Esophagus muscularis mucosa (tissue), 4 donors: ENCODE results near the gene NGFR. TPM values are rescaled to one million over a fixed set of nuclear protein-coding genes. Genes with fewer than 3 reads are reported as not detected.
"Not testable (repeated sequence)": the region's sequence is repeated elsewhere in the genome, so short reads cannot be mapped to it uniquely, and the experiment has no call there.

ENCODE experiments used
- DNase-seq: peaks from one replicate; pipeline ENCODE4 v3.0.0-alpha.2; 2017; ENCODE audit errors: extremely low spot score
- H3K27ac ChIP-seq, 4 donors: fragments of 200-600 bp; sonication (generic); replicated peaks in 1 of 4; 1 replicate in 3 of 4; 2 replicates in 1 of 4; pipeline ENCODE4 v1.5.1; 2016 to 2019; ENCODE audit warnings: mild to moderate bottlenecking in 1 of 4
- H3K27me3 ChIP-seq, 4 donors: fragments of 200-600 bp; sonication (generic); one replicate each; pipeline versions ENCODE4 v1.5.1 to v1.6.0; 2016 to 2019
- H3K36me3 ChIP-seq, 4 donors: fragments of 200-600 bp; sonication (generic); one replicate each; pipeline ENCODE4 v1.5.1; 2016 to 2019
- H3K4me1 ChIP-seq, 4 donors: fragments of 200-600 bp; sonication (generic); one replicate each; pipeline ENCODE4 v1.5.1; 2016 to 2019
- H3K4me3 ChIP-seq, 4 donors: fragments of 200-600 bp; sonication (generic); 1 replicate in 2 of 4; 2 replicates in 2 of 4; pipeline ENCODE4 v1.5.1; 2016 to 2019; ENCODE audit warnings: mild to moderate bottlenecking in 4 of 4, moderate library complexity in 1 of 4
- H3K9me3 ChIP-seq, 4 donors: fragments of 200-600 bp; sonication (generic); 1 replicate in 3 of 4; 2 replicates in 1 of 4; pipeline ENCODE4 v1.5.1; 2016 to 2019
- EP300 ChIP-seq: sonication (generic); formaldehyde crosslinking; IDR thresholded peaks from one replicate; pipeline ENCODE4 v1.6.1; 2017; ENCODE audit warnings: antibody characterized with exemption
- POLR2A ChIP-seq: fragments of 450-650 bp; IDR thresholded peaks from one replicate; pipeline ENCODE4 v1.6.1; 2017; ENCODE audit warnings: antibody characterized with exemption, moderate library complexity, mild to moderate bottlenecking, low read depth
- POLR2AphosphoS5 ChIP-seq, 2 donors: sonication (generic); formaldehyde crosslinking; IDR thresholded peaks; one replicate each; pipeline ENCODE4 v1.6.1; 2017; ENCODE audit warnings: antibody characterized with exemption in 2 of 2
- WGBS: methylation state at CpG from one replicate; pipeline ENCODE4 v1.1.5; 2018; 5-methylcytosine and 5-hydroxymethylcytosine counted together
- intact Hi-C: fragments of 100-400 bp; cut with DNase I; formaldehyde crosslinking; loops from one replicate; pipeline ENCODE4 v1.15.1; 2023
- total RNA-seq, 4 donors: library from RNA; depleted of rRNA; stranded (reverse); fragments of >200 nt; gene quantifications; one replicate each; pipeline versions ENCODE4 v1.1.0 to v1.2.1, GENCODE V29; 2016
- TF ChIP-seq, protein P1 (sequence below), 3 experiments: fragments of 200-600 bp in 2 of 3; fragments of 450-650 bp in 1 of 3; sonication (generic) in 2 of 3; IDR thresholded peaks; one replicate each; pipeline ENCODE4 v1.5.1; 2017 to 2019; ENCODE audit warnings: antibody characterized with exemption in 3 of 3, mild to moderate bottlenecking in 2 of 3, moderate library complexity in 1 of 3

NGFR gene
- total RNA-seq, 4 donors from 2014 or later, result 12.9 to 31.6 (median 22.6) TPM

DNA sequence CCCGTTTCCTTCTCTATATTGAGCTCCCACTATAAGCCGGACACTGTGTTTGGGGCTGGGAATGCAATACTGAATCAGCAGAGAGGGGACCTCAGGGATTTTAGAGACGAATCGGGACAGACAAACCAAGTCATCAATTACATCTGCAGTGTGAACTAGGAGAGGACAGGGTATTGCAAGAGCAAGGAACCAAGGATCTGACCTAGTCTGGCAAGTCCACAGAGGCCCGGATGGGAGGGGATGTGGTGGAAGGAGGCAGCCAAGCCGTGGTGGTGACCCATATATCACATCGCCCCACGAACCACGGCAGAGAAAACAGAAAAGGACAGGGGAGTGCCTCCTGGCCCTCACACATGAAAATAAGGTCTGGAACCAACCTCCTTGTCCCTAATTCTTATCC is 52.5 kb downstream of the NGFR start:
- Histone ChIP-seq H3K36me3 (no peaks in the 10 kb centered on the region), H3K4me3 (no peak overlapping the region), H3K4me1 (peaks cover 0 to 5% (median 0%) of the 10 kb centered on the region in 4 donors), H3K9me3 (no peaks in the 10 kb centered on the region), H3K27me3 (peaks cover 0 to 10% (median 0%) of the 10 kb centered on the region in 4 donors), H3K27ac (no peak overlapping the region)
- no peak for DNase-seq
- intact Hi-C loops, result no loop called here
- TF ChIP-seq EP300, result no peak
- TF ChIP-seq POLR2AphosphoS5 (IDR thresholded peaks at IDR 0.05), result no peak
- TF ChIP-seq POLR2A, result no peak
- TF ChIP-seq, protein P1, sequence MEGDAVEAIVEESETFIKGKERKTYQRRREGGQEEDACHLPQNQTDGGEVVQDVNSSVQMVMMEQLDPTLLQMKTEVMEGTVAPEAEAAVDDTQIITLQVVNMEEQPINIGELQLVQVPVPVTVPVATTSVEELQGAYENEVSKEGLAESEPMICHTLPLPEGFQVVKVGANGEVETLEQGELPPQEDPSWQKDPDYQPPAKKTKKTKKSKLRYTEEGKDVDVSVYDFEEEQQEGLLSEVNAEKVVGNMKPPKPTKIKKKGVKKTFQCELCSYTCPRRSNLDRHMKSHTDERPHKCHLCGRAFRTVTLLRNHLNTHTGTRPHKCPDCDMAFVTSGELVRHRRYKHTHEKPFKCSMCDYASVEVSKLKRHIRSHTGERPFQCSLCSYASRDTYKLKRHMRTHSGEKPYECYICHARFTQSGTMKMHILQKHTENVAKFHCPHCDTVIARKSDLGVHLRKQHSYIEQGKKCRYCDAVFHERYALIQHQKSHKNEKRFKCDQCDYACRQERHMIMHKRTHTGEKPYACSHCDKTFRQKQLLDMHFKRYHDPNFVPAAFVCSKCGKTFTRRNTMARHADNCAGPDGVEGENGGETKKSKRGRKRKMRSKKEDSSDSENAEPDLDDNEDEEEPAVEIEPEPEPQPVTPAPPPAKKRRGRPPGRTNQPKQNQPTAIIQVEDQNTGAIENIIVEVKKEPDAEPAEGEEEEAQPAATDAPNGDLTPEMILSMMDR (IDR thresholded peaks at IDR 0.05), result no peak
- WGBS, result 66% methylated on average over 5 of the region's 9 CpGs

DNA sequence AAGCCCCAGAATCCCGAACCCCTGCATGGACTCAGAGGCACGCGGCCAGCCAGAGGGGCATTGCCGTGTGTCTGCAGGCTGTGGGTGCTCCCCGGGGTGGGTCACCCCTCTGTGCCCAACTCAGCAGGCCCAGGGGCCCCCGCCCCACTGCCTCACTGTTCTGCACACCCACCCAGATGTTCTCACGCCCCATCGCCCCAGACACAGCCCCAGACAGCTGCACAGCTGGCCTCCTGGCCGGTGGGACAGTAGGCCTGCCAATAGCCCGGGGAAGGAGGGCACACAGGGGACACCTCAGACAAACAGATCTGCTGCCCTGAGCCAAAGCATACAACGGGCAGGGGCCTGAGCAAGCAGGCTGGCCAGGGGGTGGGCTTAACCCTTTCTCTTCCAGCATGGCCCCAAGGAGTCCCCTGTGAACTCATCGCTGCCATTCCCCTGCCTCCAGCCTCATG is 53.0 kb downstream of the NGFR start:
- Histone ChIP-seq H3K27ac (no peak overlapping the region), H3K36me3 (no peaks in the 10 kb centered on the region), H3K4me1 (peaks cover 0 to 5% (median 0%) of the 10 kb centered on the region in 4 donors), H3K4me3 (no peak overlapping the region), H3K9me3 (no peaks in the 10 kb centered on the region), H3K27me3 (peaks cover 0 to 10% (median 0%) of the 10 kb centered on the region in 4 donors)
- intact Hi-C loops, result no loop called here
- TF ChIP-seq POLR2AphosphoS5 (IDR thresholded peaks at IDR 0.05) (no peak), POLR2A (no peak), EP300 (no peak)
- 79% methylated on average over 10 of the region's 12 CpGs for WGBS
- no peak for DNase-seq

DNA sequence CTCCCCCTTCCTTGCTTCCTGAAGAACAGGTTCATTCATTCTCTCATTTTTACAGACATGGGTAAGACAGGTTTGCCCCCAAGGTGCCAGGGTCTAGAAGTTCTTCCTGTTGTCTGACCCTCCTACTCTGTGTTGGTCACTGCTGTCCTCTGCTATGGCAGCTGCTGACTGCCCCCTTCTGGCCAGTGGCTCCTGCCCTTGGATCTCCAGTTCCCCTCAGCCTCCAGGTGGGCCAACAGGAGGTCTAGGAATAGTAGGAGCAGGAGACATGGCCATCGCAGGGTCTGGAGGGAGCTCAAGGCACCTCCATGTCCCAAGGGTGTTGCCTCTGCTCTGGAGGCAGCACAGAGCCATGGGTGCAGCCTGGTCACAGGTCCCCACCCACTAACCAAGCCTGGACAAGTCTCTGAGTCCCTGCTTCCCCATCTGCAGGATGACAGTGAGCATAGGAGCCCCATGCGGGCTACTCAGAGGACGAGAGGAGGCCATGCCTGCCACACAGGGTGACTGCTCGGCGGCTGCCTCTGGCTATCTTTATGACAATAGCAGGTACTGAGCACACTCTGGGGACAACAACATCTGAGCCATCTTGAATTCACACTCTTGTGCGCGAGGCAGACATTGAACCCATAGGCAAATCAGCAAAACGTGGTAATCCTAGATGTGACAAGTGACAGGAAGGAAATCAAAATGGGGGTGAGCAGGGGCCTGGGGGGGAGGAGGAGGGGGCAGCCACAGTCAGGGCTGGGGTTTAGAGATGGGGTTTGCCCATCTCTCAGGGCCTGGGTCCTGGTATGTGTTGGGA is 53.6 kb downstream of the NGFR start:
- intact Hi-C loops, result no loop called here
- no peaks in the 10 kb centered on the region for H3K9me3 ChIP-seq
- H3K27me3 ChIP-seq, result peaks cover 0 to 10% (median 0%) of the 10 kb centered on the region in 4 donors
- no peak for DNase-seq
- H3K4me1 ChIP-seq, result peaks cover 0 to 5% (median 0%) of the 10 kb centered on the region in 4 donors
- no peak overlapping the region for H3K4me3 ChIP-seq
- no peak overlapping the region for H3K27ac ChIP-seq
- 81% methylated on average over 7 of the region's 8 CpGs for WGBS
- TF ChIP-seq, protein P1 (IDR thresholded peaks at IDR 0.05), result peak; percentile 50 to 61 (median 51)
- TF ChIP-seq POLR2A, result no peak
- no peaks in the 10 kb centered on the region for H3K36me3 ChIP-seq

DNA sequence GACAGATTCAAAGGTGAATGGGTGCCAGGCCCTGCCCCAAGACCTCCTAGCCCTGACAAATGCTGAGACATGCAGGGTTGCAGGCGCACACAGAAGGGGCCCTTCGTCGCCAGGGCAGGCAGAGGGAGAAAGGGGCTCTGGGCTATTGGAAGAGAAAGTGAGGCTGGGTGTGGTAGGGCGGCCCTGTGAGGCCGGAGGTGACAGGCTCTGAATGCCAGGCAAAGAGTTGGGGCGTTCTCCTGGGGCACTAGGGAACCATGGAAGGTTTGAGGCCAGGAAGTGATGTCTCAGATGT is 54.2 kb downstream of the NGFR start:
- TF ChIP-seq EP300 (no peak), POLR2A (no peak), POLR2AphosphoS5 (IDR thresholded peaks at IDR 0.05) (no peak)
- TF ChIP-seq, protein P1 (IDR thresholded peaks at IDR 0.05), result no peak
- H3K27me3 ChIP-seq, result peaks cover 0 to 10% (median 0%) of the 10 kb centered on the region in 4 donors
- no peaks in the 10 kb centered on the region for H3K9me3 ChIP-seq
- H3K4me1 ChIP-seq, result peaks cover 0 to 5% (median 0%) of the 10 kb centered on the region in 4 donors
- intact Hi-C loops, result no loop called here
- H3K36me3 ChIP-seq, result no peaks in the 10 kb centered on the region
- WGBS, result 100% methylated on average over 6 of the region's 6 CpGs
- no peak overlapping the region for H3K27ac ChIP-seq
- no peak overlapping the region for H3K4me3 ChIP-seq
- DNase-seq, result no peak

DNA sequence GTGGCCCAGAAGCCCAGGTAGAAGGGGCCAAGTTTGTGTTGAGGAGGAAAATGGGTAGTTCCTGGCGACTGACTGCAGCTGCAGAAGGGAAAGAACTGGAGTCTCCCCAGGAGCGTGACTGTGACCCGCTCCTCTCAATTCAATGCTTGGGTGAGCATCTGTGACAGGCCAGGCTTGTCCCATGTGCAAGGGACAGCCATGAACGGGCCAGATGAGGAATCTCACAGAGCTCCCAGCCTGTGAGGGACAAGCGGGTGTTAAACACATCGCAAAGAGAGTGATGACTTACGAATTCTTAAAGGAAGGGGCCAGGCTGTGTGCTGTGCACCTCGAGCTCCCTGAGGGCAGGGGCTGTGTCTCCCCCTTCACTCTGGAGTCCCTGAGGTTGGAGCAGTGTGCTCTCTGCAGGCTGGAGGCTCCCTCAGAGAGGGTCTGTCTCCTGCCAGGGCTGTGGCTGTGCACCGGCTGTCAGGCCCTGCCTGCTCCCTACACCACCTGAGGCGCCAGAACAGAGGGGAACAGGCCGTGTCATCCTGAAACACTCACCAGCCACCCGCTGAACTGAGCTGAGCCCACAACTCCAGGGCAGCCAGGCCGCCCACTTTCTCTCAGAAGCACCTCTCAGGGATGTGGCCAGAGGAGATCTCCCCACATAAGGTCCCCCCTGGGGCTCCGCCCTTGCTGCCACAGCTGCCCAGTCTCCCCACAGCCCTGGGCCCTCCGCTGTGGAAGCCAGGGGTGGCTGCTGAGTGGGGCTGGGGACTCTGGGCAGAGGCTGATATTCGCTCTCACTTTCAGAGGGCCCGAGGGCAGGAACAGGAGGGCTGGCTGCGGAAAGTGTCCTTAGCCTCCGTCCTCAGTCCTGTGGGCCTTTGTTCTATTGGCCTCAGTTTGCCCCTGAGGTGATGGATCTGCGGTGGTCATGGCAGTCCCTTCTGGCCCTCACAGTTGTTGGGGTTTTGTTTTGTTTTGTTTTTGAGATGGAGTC is 54.9 kb downstream of the NGFR start:
- peaks cover 0 to 10% (median 0%) of the 10 kb centered on the region in 4 donors for H3K27me3 ChIP-seq
- DNase-seq, result no peak
- TF ChIP-seq POLR2A (no peak), EP300 (no peak), POLR2AphosphoS5 (IDR thresholded peaks at IDR 0.05) (no peak)
- TF ChIP-seq, protein P1 (IDR thresholded peaks at IDR 0.05), result no peak
- no peak overlapping the region for H3K27ac ChIP-seq
- no peaks in the 10 kb centered on the region for H3K36me3 ChIP-seq
- intact Hi-C loops, result no loop called here
- 92% methylated on average over 19 of the region's 20 CpGs for WGBS
- H3K9me3 ChIP-seq, result no peaks in the 10 kb centered on the region
- H3K4me1 ChIP-seq, result peaks cover 0 to 5% (median 0%) of the 10 kb centered on the region in 4 donors
- H3K4me3 ChIP-seq, result no peak overlapping the region

DNA sequence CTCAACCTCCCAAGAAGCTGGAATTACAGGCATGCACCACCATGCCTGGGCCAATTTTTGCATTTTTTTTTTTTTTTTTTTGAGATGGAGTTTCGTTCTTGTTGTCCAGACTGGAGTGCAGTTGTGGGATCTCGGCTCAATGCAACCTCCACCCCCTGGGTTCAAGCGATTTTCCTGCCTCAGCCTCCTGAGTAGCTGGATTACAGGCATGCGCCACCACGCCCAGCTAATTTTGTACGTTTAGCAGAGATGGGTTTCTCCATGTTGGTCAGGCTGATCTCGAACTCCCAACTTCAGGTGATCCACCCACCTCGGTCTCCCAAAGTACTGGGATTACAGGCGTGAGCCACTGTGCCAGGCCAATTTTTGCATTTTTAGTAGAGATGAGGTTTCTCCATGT is 55.7 kb downstream of the NGFR start:
- DNase-seq, H3K36me3 ChIP-seq, H3K4me3 ChIP-seq, H3K9me3 ChIP-seq, H3K4me1 ChIP-seq, intact Hi-C loops, H3K27ac ChIP-seq: not testable (repeated sequence)
- H3K27me3 ChIP-seq, result peaks cover 0 to 16% (median 0%) of the 10 kb centered on the region in 4 donors
- WGBS, result 96% methylated on average over 9 of the region's 9 CpGs
